NCI-H1417 (cell line): Measurements from ENCODE around the gene CYP11A1.
A peak's percentile ranks its signal among the peaks of the same experiment; 100 is the strongest.

ENCODE experiments used
- DNase-seq, 3 experiments: peaks; one replicate each; lab custom pipeline; 2025; lab: John Stamatoyannopoulos, UW

The CYP11A1 gene

DNA sequence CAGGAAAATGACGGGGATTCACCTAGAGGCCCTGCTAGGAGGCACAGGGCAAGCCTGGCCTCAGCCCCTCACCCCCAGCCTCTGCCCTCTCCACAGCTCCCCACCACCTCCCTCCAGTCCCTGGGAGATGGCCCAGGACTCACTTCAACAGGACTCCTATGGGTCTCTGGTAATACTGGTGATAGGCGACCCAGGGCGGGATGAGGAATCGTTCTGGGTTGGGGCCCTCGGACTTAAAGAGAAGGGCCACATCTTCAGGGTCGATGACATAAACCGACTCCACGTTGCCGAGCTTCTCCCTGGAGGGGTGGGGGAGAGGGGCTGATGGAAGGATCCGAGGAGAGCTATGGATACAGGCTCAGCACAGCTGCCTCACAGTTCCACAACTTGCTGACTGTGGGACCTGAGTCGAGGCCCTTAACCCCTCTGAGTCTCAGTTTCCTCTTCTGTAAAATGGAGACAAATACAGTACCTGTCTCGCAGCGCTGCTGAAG lies 19.6 kb downstream of the CYP11A1 start:
- DNase-seq, result no peak

- no peak for DNase-seq
Observed at GRCh38 chr15:74345051-74345450, 22.4 kb downstream of the CYP11A1 start.

DNA sequence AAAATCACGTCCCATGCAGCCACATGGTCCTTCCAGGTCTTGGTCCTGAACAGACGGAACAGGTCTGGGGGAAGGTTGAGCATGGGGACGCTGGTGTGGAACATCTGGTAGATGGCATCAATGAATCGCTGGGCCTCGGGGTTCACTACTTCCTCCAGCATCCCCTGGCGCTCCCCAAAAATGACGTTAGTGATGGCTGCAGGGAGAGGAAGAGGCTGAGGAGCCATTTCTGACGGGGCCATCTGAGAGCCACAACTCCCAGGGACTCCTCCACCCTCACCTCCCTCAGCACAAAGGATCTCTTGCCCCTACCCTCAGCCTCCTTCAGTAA lies 23.7 kb downstream of the CYP11A1 start:
- no peak for DNase-seq

- no peak for DNase-seq
Observed at GRCh38 chr15:74343127-74343796, 24.2 kb downstream of the CYP11A1 start.

DNA sequence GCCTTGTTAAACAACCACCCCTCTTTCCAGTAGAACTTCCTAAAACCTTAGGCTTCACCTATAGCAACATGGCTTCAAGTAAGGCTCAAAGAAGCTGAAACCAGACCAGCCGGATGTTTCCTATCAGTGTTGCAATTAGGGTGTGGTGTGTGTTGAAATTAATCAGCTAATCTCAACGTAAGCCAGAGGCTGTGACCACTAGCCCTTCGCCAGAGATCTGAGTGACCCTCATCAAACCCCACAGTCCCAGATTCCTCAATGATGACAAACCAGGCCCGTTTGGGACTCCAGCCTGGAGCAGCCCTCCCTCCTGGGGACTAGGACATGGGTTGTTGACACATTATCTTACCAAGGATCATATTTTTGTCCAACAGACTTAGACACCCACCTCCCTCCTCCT lies 27.3 kb downstream of the CYP11A1 start:
- DNase-seq, result no peak

GRCh38 chr15:74339371-74339770 lies 28.1 kb downstream of the CYP11A1 start:
- DNase-seq, result no peak

DNA sequence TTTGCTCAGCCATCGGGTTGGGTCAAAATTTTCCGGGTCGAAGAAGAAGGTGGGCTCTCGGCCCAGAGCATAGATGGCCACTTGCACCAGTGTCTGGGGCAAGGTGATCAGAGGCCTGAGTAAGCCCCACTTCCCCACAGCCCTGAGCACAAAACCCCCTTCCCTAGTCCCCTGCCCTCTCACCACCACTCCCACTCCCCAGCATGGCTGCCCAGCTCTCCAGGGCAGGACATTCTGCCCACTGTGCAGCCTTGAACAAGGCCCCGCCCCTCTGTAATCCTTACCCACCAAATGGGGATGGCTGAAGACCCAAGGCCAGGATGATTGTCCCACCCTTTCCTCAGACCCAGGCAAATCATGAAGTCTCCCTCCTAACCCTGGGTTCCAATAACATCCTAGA lies 28.8 kb downstream of the CYP11A1 start:
- no peak for DNase-seq

- no peak for DNase-seq
Observed at GRCh38 chr15:74337607-74338211, 29.7 kb downstream of the CYP11A1 start.

GRCh38 chr15:74337146-74337545 lies 30.3 kb downstream of the CYP11A1 start:
- DNase-seq, result no peak

DNA sequence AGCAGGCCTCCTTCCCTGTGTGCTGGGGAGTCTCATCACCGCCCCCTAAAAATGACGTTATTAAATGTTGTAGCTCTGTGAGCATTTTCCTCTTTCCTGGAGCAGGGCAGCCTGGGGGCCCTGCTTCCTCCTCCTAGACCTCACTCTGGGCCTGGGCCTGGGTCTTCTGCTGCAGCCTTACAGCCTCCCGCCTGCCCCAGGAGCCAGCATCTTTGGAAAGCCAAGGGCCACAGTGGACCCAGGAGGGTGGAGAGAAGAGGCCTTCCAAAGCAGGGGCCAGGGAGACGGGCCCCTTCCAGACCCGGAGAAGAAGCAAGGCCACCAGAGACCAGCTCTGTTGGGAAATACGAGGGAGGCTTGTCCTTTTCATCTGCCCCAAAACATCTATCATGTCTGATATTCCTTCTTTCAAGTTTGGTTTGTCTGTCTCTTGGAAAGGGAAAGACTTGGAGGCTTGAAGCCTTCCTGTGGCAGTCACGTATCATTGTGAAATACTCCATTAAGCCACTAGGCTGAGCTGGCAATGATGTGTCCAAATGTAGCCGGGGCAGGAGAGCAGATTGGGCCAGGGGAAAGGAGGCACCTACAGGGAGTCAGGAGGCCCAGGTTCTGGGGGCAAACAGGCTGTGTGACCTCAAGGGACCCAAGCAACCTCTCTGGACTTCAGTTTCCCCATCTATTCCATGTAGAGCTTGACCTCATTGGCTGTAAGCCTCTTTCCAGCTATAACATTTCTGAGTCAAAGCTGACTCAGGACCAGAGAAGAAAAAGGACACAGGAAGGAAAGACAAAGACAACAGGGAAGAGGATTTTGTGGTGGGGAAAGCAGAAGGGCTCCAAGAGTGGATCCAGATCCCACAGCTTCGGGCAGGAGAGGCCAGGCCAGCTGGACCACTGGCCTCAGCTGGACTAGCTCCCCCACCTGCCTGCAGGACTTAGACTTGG lies 31.1 kb downstream of the CYP11A1 start:
- no peak for DNase-seq

DNA sequence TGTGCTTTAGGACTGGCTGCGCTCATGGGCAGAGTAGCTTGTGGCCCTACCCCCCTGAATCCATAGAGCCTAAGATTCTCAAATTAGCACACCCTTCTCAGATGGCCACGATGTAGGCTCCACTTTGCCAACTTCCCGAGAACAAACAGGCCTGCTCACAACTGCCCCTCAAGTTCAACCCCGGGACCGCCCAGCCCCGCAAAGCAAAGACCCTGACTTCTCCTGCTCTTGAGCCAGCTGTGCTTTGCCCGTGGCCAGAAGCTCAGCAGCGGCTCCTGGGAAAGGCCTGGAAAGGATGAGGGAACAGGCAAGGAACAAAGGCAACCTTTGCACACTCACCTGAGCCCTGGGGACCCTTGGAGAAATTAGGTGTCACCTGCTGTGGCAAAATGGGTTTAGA lies 32.0 kb downstream of the CYP11A1 start:
- no peak for DNase-seq

GRCh38 chr15:74334127-74334526 lies 33.3 kb downstream of the CYP11A1 start:
- no peak for DNase-seq

- DNase-seq, result no peak
Observed at GRCh38 chr15:74333662-74334061, 33.8 kb downstream of the CYP11A1 start.

DNA sequence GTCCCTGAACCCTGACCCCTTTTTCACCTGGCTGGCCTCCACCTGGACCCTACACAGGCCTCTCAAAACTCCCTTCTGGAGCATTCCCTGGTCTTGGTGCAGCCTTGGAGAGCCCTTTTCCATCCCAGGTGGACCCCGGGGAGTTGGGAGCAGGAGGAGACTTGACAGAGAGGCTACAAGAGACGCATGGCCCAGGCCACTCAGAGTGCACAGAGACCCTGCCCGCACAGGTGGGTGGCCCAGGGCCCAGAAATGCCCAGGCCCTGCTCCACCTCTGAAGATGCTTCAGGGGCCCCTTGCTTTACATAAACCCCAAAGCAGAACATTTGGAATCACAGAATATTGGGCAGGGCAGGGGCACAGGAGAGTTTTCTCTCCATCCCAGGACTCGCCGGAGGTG lies 34.4 kb downstream of the CYP11A1 start:
- no peak for DNase-seq

GRCh38 chr15:74332611-74333010 lies 34.8 kb downstream of the CYP11A1 start:
- no peak for DNase-seq

- no peak for DNase-seq
Observed at GRCh38 chr15:74332011-74332410, 35.4 kb downstream of the CYP11A1 start.

DNA sequence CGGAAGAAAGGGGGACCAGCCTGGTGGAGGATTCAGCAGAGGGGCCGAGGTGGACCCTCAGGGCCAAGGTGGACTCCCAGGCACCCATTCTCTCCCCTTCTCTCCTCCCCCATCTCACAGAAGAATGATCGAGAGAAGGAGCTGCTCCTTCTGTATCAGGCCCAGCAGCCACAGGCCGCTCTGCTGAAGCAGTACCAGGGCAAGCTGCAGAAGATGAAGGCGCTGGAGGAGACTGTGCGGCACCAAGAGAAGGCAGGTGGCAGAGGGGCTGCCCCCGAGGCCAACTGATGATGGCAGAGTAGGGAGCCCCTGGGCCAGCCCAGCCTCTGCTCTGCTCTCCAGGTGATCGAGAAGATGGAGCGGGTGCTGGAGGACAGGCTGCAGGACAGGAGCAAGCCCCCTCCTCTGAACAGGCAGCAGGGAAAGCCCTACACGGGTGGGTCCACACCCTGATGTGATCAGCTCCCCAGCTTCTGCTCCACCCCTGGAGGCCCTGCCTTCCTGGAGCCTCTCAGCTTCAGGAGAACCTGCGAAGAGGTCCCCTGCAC lies 36.5 kb downstream of the CYP11A1 start:
- no peak for DNase-seq

- DNase-seq, result peak in 2 of 3 experiments; percentile 88 to 95
Observed at GRCh38 chr15:74328331-74329056, 39.0 kb downstream of the CYP11A1 start.

DNA sequence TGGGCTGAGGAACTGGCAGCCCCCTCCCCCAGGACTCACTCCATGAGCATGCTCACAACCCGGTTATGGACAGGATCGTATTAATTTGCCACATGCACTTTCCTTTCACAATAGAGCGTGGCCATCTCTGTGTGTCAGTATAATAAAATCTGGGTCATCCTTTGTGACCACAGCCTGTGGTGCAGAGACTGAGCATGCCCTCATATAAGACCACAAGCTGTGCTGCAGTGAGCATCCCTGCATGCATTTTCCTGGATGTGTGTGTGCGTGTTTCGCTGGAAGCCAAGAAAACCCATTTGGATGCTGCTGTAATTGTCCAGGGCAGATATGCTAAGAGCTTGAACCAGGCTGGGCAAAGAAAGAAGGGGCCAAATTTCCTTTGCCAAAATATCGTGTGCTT lies 39.7 kb downstream of the CYP11A1 start:
- DNase-seq, result peak in 1 of 3 experiments; percentile 44

GRCh38 chr15:74326746-74327145 lies 40.7 kb downstream of the CYP11A1 start:
- DNase-seq, result no peak

- DNase-seq, result no peak
Observed at GRCh38 chr15:74324714-74325113, 42.7 kb downstream of the CYP11A1 start.
